Testis (tissue), 2 donors: ENCODE results near the gene TGFBRAP1.

Experiments
- POLR2A ChIP-seq: fragments of 450-650 bp; IDR thresholded peaks from one replicate; pipeline ENCODE4 v1.6.1; 2017; ENCODE audit warnings: antibody characterized with exemption, mild to moderate bottlenecking, moderate library complexity
- TF ChIP-seq, protein P1 (sequence below), 3 experiments: fragments of 450-650 bp in 2 of 3; fragments of 200-600 bp in 1 of 3; sonication (generic) in 1 of 3; IDR thresholded peaks; one replicate each; pipeline ENCODE4 v1.5.1; 2016 to 2019; ENCODE audit warnings: antibody characterized with exemption in 3 of 3, mild to moderate bottlenecking in 2 of 3, moderate library complexity in 1 of 3

DNA sequence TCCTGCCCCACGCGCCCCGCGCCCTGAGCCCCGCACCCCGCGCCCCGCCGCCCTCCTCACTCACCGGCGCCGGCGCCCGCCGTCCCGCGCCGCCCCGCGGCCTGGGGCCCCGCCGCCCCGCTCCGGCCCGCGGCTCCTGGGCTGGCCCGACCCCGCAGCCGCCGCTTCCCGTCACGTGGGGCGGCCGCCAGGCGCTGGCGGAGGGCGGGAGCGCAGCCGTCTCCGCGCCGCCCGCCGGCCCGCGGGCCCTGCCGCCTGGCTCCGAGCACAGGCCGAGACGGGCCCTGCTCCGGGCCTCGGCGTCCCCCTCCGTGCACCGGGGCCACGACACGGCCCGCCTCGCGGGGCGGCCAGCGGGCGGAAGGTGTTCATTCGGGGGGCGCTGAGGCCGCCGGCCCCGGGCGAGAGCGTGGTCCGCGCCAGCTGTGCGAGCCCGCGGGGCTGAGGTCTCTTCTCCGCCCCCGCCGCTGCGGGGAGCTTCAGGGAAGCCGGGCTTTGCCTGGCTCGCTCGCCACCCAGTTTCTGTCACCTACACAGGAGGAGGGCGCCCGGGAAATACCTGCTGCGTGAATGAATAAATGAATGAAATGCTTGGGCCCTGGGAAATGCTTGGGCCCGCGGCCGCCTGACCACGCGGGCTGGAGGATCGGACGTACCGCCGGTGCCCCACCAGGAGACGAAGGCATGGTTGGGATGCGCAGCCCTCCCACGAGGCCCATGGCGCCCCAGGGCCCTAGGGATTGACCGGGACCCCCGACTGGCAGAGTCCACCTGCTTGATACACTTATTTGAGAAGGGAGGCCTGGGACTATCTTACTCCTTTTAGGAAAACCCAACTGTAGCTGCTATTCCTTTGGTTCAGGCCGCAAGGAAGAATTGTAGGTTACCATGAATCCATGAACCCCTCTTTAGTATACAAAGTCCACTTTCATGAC is at the start of gene TGFBRAP1:
- TF ChIP-seq, protein P1, sequence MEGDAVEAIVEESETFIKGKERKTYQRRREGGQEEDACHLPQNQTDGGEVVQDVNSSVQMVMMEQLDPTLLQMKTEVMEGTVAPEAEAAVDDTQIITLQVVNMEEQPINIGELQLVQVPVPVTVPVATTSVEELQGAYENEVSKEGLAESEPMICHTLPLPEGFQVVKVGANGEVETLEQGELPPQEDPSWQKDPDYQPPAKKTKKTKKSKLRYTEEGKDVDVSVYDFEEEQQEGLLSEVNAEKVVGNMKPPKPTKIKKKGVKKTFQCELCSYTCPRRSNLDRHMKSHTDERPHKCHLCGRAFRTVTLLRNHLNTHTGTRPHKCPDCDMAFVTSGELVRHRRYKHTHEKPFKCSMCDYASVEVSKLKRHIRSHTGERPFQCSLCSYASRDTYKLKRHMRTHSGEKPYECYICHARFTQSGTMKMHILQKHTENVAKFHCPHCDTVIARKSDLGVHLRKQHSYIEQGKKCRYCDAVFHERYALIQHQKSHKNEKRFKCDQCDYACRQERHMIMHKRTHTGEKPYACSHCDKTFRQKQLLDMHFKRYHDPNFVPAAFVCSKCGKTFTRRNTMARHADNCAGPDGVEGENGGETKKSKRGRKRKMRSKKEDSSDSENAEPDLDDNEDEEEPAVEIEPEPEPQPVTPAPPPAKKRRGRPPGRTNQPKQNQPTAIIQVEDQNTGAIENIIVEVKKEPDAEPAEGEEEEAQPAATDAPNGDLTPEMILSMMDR (IDR thresholded peaks at IDR 0.05): no peak
- no peak for TF ChIP-seq POLR2A
